ENCODE results near the gene KSR1. TPM values are rescaled to one million over a fixed set of nuclear protein-coding genes. Genes with fewer than 3 reads are reported as not detected.
A peak's percentile ranks its signal among the peaks of the same experiment; 100 is the strongest.

Gene KSR1
- total and polyA plus RNA-seq, 9 of the 15 experiments (the other 6 are each of a cell fraction or from before 2014, with no cell fraction given) = 1.4 to 51.7 (median 18.4) TPM

DNA sequence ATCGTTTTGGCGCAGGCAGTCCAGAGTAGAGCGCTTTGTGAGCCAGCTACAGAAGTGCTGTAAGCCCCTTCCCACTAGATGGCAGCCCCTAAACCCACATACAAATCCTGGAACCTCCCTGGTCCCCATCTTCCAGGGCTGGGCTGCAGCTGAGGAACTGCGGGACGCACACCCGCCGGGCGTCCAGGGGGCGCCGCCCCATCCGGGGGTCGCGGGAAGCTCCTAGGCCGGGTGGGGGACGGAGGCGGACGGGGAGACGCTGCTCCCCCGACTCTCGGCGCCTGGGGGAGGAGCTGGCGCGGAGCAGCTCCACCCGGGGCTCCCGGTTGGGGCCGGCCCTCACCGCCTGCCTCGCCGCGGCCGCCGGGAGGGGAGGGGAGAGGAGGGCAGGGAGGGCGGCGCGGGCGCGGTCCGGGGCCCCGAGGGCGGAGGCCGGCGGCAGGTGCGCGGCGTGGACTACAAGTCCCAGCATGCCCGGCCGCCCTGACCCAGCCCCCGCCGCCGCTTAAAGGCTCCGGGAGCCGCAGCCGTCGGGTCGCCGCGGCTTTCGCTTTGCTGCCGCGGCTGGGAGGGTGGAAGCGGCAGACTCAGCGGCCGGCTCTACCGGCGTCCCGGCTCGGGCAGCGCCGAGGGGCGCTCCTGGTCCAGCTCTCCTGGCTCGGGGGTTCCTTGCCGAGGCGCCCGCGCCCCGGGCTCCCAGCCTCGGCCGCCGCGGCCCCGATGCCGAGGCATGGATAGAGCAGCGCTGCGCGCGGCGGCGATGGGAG, at the start of gene KSR1 (continued):
- TF ChIP-seq, protein P1, sequence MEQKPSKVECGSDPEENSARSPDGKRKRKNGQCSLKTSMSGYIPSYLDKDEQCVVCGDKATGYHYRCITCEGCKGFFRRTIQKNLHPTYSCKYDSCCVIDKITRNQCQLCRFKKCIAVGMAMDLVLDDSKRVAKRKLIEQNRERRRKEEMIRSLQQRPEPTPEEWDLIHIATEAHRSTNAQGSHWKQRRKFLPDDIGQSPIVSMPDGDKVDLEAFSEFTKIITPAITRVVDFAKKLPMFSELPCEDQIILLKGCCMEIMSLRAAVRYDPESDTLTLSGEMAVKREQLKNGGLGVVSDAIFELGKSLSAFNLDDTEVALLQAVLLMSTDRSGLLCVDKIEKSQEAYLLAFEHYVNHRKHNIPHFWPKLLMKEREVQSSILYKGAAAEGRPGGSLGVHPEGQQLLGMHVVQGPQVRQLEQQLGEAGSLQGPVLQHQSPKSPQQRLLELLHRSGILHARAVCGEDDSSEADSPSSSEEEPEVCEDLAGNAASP (IDR thresholded peaks at IDR 0.05) = no peak
- TF ChIP-seq ZNF282 (CRISPR knock-in tag; IDR thresholded peaks at IDR 0.05) (no peak), ZNF444 (CRISPR knock-in tag; IDR thresholded peaks at IDR 0.05) (no peak), MAFF (IDR thresholded peaks at IDR 0.05; ENCODE audit: low read length) (no peak), EGR1 (conservative IDR thresholded peaks at IDR 0.05) (no peak), ZSCAN32 (CRISPR knock-in tag; IDR thresholded peaks at IDR 0.05) (no peak), POLR2A (conservative IDR thresholded peaks at IDR 0.05) (peak; percentile 64), ZKSCAN3 (CRISPR knock-in tag; IDR thresholded peaks at IDR 0.05) (no peak), MYC (IDR thresholded peaks at IDR 0.05; ENCODE audit: low read depth, low read length) (peak; percentile 21; the same call in 1 of the 2 replicates), MYC (CRISPR knock-in tag; IDR thresholded peaks at IDR 0.05; ENCODE audit: borderline replicate concordance, low read depth) (no peak), ZNF57 (CRISPR knock-in tag; IDR thresholded peaks at IDR 0.05) (no peak), PHF20 (IDR thresholded peaks at IDR 0.05; ENCODE audit: partially characterized antibody) (no peak), RNF2 (IDR thresholded peaks at IDR 0.05) (0 out of 2 replicates have a peak, but pooled peaks have one; percentile 14), ZNF436 (CRISPR knock-in tag; IDR thresholded peaks at IDR 0.05) (no peak), COPS2 (conservative IDR thresholded peaks at IDR 0.05) (no peak), TAF1 (IDR thresholded peaks at IDR 0.05; ENCODE audit: control insufficient read depth, extremely low read depth, insufficient read depth, low read length, severe bottlenecking) (peak; percentile 54), ERF (CRISPR knock-in tag; IDR thresholded peaks at IDR 0.05) (no peak), ETS2 (tag; IDR thresholded peaks at IDR 0.05; ENCODE audit: borderline replicate concordance, poor library complexity, severe bottlenecking) (no peak), ZC3H4 (CRISPR knock-in tag; IDR thresholded peaks at IDR 0.05; ENCODE audit: borderline replicate concordance) (no peak), ETV6 (IDR thresholded peaks at IDR 0.05; ENCODE audit: borderline replicate concordance in 1 of 2, low read depth in 2 of 2, low read length in 1 of 2) (no peak), ETV6 (CRISPR knock-in tag; IDR thresholded peaks at IDR 0.05; ENCODE audit: borderline replicate concordance) (no peak), CHD2 (IDR thresholded peaks at IDR 0.05; ENCODE audit: low read depth, low read length) (no peak), KLF6 (CRISPR knock-in tag; IDR thresholded peaks at IDR 0.05; ENCODE audit: borderline replicate concordance) (no peak), RFX7 (CRISPR knock-in tag; IDR thresholded peaks at IDR 0.05) (no peak), ELF4 (CRISPR knock-in tag; IDR thresholded peaks at IDR 0.05) (no peak)
- TF ChIP-seq, protein P2, sequence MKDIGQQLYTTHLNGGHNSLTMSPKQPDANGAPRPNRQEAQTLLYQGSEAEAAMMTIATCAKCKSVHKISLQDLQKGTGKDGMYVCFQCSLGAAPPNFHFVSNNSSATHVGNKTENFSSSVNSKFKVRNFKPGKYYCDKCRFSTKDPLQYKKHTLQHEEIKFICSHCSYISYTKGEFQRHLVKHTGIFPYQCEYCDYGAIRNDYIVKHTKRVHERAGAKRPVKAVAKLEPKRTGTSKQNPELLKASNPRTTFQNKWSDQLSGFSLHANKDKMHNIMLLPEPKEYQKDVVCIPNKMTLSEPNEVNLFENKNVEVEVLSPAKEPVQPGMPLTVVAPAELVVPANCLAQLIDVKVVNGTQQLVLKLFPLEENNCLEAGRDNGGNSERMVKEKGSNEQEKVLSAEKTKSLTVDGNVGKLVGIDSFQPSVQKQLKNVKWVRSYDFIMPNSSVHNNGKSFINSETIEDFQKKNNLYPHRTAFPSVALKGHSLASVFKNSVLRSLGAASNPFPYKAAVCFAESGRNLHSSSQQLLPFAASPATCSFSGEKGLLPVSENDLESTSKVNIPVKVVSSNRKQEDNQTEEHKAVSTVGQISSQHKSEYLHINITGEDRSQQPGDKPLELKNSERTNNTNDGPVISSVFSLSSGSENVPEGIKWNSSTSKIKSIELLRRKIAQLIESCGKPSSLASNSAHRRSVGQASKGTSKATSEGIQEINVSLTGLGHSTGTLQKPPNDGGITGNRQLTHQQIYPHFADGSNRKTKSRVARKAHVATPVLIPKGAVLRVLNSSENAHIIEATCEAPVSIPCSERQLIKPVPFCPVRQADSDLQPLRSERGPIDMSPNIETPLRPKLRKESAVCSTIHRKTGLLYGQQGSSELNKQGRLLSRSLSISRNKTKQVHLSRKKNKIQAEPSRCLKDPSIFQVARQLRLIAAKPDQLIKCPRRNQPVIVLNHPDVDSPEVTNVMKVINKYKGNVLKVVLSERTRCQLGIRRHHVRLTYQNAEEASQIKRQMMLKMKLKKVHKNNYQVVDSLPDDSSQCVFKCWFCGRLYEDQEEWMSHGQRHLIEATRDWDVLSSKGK (CRISPR knock-in tag; IDR thresholded peaks at IDR 0.05) = no peak
